Activated naive CD8-positive, alpha-beta T cell treated with anti-CD3 and anti-CD28 coated beads, Interleukin-2, amount 50 U/mL, for 16 hours (primary cell): ENCODE data around the gene CCL11.

ENCODE experiments used
- DNase-seq: peaks from one replicate; pipeline ENCODE4 v3.0.0-alpha.2; 2020; ENCODE audit warnings: low read depth, low spot score

Gene CCL11

DNA sequence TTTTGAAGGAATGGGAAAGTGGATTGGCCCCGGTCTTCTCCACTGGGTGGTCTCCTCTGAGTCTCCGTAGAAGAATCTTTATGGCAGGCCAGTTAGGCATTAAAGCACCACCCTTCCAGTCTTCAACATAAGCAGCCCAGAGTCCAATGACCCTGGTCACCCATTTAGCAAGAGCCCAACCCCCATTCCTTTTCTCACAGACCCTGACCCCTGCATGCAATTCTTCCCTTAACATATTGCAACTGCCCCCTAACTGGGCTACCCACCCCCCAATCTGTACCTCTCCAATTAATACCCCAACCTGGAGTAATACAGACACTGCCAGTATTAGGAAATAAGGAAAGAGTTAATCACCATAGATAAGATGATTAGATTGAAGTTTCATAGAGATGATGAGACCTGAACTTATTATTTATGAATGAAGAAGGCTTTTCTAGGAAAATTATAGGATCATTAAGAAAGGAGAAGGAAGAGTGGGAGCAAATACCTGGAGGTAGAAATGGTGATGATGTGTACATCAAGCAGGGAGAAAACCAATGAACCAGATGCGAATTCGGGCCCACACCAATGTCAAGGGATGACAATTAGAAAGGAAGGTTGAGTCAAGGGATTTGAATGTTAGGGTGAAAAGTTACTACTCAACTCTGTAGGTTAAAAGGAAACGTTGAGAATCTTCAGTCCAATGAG, 28.1 kb upstream of the CCL11 start:
- DNase-seq = no peak

DNA sequence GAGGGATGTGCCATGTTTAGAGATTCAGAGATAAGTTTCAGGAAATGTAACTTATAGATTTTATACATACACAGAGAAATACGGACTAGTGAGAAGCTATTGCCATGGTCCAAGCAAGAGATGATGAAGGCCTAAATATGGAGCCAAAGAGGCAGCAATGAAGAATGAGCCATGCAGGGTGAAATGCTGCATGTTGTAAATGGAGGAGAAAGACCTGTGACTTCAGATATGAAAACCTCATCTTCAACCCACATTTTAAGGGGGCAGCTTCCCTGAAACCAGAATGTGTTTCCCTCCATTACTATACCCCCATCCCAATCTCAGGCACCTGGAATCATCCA, 27.6 kb upstream of the CCL11 start:
- no peak for DNase-seq

DNA sequence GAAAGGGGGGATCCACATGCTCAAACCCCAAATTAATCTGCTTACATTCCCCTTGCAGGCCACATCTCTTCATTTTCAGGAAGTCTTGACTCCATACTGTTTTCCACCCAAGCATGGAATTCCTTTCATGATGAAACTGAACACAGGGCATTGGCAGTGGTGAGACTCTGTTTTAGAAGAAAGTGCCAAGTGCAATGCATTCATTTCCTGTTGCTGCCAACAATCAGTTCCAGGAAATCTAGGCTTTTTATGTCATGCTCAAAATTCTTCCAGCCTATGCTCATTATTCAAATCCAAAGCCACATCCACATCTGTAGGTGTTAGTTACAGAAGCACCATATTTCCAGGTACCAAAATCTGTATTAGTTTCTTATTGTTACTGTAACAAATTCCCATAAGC, 26.4 kb upstream of the CCL11 start:
- DNase-seq = no peak

DNA sequence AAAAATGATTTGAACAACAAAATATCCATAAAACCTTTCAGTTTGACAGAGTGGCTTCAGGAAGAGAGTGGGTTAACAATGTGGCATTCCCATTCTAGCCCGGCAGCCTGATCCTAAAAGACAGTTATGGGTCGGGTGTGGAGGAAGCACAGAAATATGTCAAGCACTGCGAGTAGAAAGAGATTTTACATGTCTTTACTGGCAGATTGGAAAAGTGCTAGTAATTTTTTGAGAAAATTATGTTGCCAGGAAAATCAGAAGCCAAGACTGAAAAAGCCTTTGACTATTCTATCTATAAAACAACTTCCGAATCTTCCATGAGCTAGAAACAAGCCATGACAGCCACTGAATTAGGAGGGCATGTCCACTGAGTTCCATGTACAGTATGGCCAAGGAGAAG, 24.7 kb upstream of the CCL11 start:
- DNase-seq = no peak

DNA sequence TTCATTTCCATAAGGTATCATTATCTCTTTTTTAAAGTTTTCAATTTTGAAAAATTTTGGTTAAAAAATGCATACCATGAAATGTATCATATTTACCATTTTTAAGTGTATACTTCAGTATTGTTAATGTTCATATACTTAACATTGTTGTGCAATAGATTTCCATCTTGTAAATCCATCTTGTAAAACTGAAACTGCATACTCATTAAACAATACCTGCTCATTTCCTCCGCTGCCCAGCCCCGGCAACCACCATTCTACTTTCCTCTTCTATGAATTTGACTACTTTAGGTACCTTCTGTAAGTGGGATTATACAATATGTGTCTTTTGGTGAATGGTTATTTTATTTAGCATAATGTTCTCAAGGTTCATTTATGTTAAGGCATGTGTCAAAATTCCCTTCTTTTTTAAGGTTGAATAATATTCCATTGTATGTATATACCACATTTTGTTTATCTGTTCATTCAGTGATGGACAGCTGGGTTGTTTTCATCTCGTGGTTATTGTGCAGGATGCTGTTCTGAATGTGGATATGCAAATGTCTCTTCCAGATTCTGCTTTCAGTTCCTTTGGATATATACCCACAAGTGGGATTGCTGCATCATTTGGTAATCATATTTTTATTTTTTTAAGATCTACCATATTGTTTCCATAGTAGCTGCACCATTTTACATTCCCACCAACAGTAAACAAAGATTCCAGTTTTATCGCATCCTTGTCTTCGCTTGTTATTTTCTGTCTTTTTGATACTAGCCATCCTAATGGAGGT, 23.8 kb upstream of the CCL11 start:
- no peak for DNase-seq

DNA sequence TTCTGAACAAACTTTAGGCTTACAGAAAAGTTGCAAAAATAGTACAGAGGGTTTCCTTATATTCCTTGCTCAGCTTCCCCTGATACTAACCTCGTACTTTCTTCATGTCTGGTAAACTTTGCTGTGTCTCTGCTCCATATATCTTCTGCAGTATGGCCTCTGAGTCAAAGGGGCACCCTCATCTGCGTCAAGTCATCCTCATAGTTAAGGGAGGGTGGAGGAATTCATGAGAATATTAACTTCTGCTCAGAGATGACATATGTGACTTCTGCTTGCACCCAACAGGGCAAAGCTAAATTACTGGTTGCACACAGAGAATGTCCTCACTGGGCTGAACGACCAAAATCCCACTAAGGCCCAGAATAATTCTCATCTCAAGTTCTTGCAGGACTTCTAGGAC, 19.8 kb upstream of the CCL11 start:
- DNase-seq = no peak

DNA sequence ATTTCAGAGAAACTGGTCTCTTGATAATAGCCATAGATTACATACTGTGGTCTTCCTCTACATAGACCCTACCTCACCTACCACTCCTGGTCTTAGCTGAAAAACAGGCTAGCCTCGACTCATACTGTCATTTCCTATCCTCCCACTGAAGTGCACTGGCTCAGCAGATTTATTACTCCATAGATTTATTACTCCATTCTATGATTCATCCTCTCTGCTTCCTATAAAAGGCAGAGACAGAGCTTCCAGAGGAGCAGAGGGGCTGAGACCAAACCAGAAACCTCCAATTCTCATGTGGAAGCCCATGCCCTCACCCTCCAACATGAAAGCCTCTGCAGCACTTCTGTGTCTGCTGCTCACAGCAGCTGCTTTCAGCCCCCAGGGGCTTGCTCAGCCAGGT, 15.6 kb upstream of the CCL11 start, which contains the start of gene CCL7:
TSS of gene CCL7 (plus strand) at position 253 of the 400 bp plus-strand sequence. CDS start at position 323, 70 bp downstream.
- DNase-seq = no peak

DNA sequence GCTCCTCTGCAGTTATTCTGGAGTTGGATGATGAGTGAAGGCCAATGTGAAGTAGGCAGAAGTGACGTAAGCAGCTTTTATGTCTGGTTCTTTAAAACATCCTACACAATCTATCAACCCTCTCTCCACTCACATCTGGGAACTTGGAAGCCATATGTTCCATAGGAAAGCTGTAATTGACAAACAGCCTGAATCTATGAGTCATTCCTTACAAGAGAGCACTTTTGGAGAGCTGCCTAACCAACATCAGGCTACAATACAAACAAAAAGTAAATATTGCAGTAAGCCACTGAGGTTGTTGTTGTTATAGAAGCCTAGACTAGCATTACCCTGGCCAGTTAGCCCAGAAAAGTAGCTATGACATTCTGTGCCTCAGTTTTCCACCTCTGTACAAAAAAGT, 9.7 kb upstream of the CCL11 start:
- no peak for DNase-seq

DNA sequence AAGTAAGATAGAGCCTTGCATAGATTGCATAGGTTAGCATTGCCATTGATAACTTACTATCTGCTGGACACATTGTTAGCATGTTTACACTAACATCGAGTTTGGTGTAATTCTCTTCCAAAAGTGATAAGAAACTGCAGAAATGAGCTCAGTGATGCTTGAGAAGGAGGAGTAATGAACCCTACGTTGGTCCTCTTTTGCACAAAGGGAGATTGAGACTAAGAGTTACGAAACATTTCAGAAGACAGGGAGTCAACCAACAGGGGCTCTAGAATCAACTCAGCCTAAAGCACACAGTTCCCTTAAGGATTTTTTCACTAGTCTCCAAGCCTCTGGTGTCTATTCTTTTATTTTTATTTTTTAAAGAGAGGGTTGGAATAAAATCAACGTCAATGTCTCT, 8.7 kb upstream of the CCL11 start:
- DNase-seq = no peak

DNA sequence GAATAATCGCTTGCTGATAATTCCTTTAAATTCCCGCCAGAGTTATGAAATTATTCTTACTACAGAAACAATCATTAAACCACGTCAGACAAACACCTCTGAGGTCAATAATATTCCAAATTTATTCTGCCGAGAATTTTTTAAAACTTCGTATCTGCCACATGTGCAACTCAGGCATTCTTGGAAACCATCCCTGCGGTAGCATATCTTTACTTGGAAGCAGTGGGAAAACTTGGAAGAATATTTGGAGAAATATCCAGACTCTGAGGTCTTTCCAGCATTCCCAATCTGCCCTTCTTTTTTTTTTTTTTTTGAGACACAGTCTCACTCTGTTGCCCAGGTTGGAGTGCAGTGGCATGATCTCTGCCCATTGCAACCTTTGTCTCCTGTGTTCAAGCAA, 2.0 kb upstream of the CCL11 start:
- DNase-seq = no peak

DNA sequence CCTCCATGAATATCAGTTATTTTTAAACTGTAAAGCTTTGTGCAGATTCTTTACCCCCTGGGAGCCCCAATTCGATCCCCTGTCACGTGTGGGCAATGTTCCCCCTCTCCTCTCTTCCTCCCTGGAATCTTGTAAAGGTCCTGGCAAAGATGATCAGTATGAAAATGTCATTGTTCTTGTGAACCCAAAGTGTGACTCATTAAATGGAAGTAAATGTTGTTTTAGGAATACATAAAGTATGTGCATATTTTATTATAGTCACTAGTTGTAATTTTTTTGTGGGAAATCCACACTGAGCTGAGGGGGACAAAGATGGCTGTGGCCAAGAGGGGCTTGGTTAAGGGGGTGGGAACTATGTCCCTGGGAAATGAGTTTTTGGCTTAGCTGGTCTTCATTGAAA, 2.3 kb downstream of the CCL11 start:
- no peak for DNase-seq

DNA sequence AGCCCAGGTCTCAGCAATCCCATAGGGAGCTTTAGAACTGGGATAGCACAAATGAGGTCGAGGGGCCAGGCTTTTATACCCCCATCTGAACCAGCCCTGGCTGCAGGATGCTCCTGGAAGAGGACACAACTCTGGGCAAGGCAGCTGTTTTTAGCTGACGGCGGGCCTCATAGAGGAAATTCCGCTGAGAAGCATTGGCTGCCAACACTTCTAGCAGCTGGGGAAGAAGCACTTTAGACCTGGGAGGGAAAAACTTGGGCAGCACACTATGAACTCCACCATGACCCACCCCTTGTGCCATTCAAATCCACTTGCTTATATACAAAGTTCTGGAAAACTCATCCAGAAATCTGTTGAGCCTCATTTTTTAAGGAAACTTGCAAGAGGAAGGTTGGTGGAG, 5.0 kb downstream of the CCL11 start:
- DNase-seq = no peak

DNA sequence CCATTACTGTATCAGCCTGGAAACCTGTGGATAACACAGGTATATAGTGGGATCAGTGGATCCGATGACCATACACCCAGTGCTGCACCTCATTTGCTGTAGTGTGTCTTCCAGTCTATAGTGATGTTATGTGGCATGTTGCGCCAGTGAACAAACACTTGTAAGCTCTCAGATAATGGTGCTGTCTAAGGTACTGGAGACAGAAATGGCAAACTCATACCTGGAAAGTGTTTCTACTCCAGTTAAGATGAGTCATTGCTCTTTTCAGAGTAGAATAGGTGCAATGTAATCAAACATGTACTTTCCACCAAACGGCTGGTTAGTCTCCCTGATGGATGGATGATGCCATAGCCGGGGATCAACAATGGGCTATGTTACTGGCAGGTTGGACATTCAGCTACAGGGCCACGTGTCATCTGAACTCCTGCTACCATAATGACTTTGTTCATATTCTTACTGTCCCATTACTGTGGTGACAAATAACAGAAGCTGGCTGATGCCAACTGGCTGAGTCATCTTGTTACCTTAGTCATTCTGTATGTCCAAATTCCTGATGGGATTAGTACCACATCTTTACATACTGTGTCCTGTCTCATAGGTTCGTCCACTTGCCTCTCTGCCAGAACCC, 6.3 kb downstream of the CCL11 start:
- no peak for DNase-seq

DNA sequence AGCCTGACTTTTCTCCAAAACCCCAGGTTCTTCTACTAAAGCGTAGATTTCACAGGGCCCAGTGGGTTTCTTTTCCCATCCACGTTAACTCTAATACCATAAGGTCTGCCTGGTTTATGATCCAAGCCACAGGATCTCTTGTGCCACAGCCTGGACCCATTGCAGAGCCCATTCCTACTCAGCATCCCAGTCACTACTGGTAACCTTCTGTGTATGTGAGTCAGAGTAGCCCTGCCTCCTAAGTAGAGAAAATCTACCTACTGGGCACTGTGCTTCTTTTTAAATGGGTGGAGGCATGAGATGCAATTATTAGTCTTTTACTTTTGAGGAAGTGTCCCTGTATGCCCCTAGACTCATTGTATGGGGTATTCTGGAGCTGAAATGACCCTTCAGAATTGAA, 13.5 kb downstream of the CCL11 start:
- no peak for DNase-seq

DNA sequence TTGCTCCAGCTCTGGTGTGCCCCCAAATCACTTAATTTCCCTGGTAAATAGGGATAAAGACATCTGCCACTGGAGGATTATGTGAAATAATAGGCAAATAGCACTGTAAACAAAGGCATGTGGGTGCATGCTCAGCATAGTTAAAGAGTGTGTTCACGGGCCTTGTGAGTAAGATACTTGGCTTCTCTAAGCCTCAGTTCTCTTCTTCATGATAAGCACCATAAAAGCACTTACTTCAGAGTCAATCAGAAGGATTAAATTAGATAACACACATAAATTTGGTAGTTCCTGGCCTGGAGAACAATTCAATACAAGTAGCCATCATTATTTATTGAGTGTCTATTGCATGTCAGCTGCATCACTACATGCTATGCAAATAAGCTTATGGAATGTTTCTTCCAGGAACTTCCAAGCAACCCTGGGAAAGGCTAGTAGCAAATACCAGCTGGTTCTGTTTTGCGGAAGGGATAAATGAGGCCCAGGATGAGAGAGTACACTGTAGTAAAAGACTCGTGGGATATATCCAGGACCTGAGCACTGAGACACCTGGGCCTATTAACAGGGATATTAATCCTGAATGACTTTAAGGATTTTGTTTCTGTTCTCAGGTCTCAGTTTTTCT, 14.5 kb downstream of the CCL11 start:
- DNase-seq = no peak

DNA sequence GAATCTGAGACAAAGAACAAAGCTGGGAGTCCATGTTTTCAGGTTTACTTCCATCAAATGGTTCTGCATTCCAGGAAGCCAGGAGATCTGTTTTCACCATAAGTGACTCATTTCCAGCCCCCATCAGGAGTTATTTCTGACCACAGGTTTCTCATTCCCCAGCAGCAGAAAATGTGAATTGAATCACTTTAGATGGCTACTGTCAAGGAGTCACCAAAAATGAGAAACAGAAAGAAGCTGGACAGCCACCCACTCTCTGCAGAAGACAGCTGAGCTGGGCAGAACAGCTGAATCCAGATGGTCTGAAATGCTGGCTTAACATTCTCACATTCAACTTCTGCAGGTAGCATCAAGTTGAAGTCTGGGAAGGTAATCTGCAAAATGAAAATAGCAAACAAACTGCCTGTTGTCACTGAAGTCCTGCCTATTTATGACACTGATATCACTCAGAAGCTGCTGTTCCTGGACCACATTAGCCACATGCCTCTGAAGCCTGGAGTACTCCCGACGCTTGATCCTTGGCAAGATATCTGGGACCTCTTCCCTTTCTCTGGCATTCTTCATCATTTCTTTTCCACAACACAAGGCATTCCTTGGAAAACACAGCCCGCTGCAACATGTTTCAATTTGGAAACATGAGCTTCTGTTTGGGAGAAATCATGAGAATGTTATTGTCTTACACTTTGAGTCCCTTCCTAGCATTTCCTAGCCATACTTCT, 15.3 kb downstream of the CCL11 start:
- DNase-seq = no peak

DNA sequence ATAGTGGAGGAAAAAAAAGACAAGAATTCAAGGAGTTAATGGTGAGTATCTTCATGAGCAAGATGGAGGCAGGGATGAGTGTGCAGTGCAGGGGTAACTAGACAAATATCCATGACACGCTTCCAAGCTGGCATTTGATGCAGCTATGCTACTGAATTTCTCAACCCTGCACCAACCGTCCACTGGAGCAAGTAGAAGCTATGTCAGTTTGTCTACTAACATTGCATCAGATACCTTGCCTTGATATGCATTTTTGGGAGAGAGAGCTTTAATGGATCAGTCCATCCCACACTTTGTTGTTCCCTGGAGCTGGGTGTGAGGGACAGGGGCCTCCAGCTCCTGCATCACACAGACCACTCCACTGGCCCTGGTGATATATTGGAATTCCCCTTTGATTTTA, 16.4 kb downstream of the CCL11 start:
- no peak for DNase-seq

DNA sequence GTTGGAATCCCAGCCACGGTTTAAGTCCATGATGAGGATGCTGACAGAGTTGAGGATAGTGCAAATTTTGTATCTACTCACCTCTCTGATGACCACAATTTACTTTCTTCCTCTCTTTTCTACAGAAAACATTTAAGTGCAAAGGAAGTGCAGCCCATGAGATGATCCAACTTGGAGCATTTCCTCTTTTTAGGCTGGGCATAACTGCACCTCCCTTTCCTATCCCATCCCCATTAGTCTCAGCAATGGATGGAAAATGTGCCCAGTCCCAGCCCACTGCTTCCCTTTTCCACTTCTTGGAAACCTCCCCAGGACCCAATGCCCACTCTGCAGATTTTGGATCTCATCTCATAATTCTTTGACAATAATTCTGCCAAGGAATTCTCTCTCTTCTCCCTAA, 17.1 kb downstream of the CCL11 start:
- no peak for DNase-seq

DNA sequence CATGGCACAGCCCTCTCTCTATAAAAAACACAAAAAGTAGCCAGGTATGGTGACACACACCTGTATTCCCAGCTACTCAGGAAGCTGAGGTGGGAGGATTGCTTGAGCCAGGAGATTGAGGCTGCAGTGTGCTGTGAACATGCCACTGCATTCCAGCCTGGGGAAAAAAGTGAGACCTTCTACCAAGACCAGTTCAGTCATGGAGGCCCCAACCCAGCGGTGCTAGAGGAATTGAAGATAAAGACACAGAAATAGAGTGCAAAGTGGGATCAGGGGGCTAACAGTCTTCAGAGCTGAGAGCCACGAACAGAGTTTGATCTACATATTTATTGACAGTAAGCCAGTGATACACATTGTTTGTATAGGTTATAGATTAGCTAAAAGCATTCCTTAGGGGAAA, 18.1 kb downstream of the CCL11 start:
- DNase-seq = no peak

DNA sequence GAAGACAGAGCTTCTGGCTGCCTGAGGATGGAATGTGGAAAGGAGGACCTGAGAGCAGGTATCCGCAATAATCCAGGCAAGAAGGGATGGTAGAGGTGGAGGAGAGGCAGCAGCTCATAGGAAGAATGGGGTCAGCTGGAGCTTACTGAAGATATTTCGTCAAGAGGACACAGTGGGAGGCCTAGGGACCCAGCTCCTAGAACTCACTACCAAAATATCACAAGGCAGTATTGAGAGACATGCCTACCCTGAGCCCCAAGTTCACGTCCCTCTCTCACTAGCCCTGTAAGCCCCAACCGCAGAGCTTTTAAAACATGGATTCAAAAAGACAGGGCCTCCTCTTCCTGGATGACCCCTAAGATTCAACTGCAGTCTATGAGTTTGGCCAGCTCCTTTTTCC, 19.5 kb downstream of the CCL11 start:
- DNase-seq = no peak

DNA sequence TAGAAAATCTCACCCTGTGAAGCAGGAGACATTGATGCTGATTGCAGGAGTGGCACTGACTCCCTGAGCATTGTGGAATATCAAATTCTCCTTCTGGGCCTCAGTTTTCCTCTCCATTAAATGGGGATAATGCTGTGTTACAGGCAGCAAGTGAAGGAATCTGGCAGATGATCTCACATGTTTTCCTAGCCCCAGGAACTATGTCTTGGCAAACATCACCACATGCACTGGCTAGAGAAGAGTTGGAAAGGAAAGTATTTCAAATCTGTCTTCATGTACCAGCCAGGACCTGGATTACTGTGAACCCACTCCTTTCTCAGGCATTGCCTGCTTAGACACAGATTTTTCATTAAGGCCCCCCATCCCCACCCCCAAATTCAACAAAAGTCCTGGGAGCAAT, 20.1 kb downstream of the CCL11 start:
- no peak for DNase-seq

DNA sequence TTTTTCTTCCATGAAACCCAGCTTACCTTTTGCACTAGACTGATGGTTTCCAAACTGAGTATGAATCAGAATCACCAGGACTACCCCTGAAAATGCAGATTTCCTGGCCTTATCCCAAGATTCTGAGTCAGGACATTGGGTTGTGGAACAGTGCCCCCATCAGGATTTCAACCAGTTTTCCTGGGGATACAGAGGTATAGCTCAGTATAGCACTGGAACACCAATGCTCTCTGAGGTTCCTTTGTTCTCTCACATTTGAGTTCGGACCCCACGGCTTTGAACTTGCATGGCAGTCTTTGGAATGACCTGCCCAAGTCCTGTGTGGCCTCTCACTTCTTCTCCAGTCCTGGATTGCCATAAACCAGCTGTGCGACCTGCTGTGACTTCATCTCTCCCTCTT, 20.9 kb downstream of the CCL11 start:
- no peak for DNase-seq
